NT2/D1 (cell line): ENCODE data around the gene NOP53.
"Not testable (repeated sequence)": the region's sequence is repeated elsewhere in the genome, so short reads cannot be mapped to it uniquely, and the experiment has no call there.

Experiments used
- DNase-seq: peaks from one replicate; pipeline ENCODE4 v3.0.0-alpha.2; 2011; ENCODE audit warnings: low read depth, low spot score
- H3K27me3 ChIP-seq: 2 replicates; pipeline ENCODE4 v1.6.0; 2011; ENCODE audit warnings: mild to moderate bottlenecking; ENCODE audit not compliant: insufficient read length, insufficient read depth
- H3K36me3 ChIP-seq: 2 replicates; pipeline ENCODE4 v1.6.1; 2011; ENCODE audit warnings: mild to moderate bottlenecking, low read length, mixed read lengths; ENCODE audit not compliant: insufficient read depth, insufficient read length
- H3K4me1 ChIP-seq: 2 replicates; pipeline ENCODE4 v1.5.1; 2011; ENCODE audit not compliant: insufficient read depth, insufficient read length
- H3K4me3 ChIP-seq: 2 replicates; pipeline ENCODE4 v1.5.1; 2011; ENCODE audit warnings: low read depth; ENCODE audit not compliant: insufficient read length
- H3K9ac ChIP-seq: 2 replicates; pipeline ENCODE4 v1.6.0; 2011; ENCODE audit warnings: low read depth; ENCODE audit not compliant: insufficient read length
- H3K9me3 ChIP-seq: 2 replicates; pipeline ENCODE4 v1.5.1; 2011; ENCODE audit warnings: mild to moderate bottlenecking, low read length; ENCODE audit not compliant: insufficient read depth
- SUZ12 ChIP-seq: IDR thresholded peaks from 2 replicates; pipeline ENCODE4 v1.6.1; 2011; ENCODE audit not compliant: insufficient read length, insufficient read depth; ENCODE audit errors: extremely low read depth
- YY1 ChIP-seq: IDR thresholded peaks from 2 replicates; pipeline ENCODE4 v1.6.1; 2011; ENCODE audit not compliant: insufficient read length, insufficient read depth
- ZNF274 ChIP-seq: IDR thresholded peaks from 2 replicates; pipeline ENCODE4 v1.6.1; 2011; ENCODE audit warnings: mild to moderate bottlenecking, low read depth, low read length

Gene NOP53

DNA sequence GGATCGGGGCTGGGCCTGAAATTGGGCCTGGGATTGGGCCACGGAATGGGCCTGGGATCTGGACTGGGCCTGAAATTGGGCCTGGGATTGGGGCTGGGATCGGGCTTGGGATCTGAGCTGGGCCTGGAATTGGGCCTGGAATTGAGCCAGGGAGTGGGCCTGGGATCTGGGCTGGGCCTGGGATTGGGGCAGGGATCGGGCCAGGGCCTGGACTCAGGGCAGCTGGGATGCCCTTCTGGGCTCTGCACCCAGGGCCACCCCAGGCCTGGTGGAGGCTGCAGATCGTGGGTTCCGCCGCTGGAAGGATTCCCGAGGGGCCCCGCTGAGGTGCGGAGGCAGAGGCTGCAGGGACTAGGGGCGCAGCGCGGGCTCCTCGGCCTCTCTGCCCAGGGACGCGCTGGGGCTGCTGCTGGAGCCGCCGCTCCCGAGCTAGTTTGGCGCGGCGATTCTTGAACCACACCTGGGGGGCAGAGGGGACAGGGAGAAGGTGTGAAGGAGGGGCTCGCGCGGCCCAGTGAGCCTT, 57.2 kb downstream of the NOP53 start:
- Histone ChIP-seq H3K4me1 (no peaks in the 10 kb centered on the region), H3K27me3 (no peaks in the 10 kb centered on the region), H3K9me3 (no peaks in the 10 kb centered on the region), H3K4me3 (no peak overlapping the region), H3K9ac (no peak overlapping the region), H3K36me3 (no peaks in the 10 kb centered on the region)
- no peak for TF ChIP-seq YY1
- no peak for TF ChIP-seq ZNF274
- no peak for TF ChIP-seq SUZ12
- no peak for DNase-seq

GRCh38 chr19:47803148-47803547, 57.8 kb downstream of the NOP53 start:
- not testable (repeated sequence) for DNase-seq, H3K4me1 ChIP-seq

DNA sequence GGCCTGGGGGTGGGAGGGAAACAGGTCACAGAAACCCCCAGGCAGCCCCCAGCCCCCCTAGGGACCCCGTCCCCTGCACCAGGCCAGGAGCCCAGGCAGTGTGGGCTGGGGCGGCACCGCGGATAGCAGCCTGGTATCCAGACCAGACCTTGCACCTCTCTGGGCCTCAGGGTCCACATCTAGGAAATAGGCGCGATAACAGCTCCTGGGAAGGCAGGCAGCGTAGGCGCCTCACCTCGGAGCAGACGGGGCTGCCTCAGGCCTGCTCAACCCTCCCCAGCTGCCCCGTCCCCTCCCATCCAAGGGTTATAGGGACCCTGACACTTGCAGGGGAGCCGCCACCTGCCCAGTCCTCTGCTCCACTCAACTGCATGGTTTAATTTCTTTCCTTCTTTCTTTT, 58.3 kb downstream of the NOP53 start:
- not testable (repeated sequence) for H3K4me3 ChIP-seq, H3K4me1 ChIP-seq, DNase-seq, H3K9me3 ChIP-seq, H3K27me3 ChIP-seq, H3K36me3 ChIP-seq, H3K9ac ChIP-seq

More at GRCh38 chr19:47803148-47803547, 57.8 kb downstream of the NOP53 start:
- H3K9ac ChIP-seq, H3K36me3 ChIP-seq, H3K9me3 ChIP-seq, H3K27me3 ChIP-seq, H3K4me3 ChIP-seq: not testable (repeated sequence)

- H3K4me1 ChIP-seq, H3K9ac ChIP-seq, H3K4me3 ChIP-seq, H3K9me3 ChIP-seq, H3K27me3 ChIP-seq, DNase-seq, H3K36me3 ChIP-seq: not testable (repeated sequence)
Observed at GRCh38 chr19:47804451-47804850, 59.1 kb downstream of the NOP53 start, which contains the start of gene TPRX1. Gene TPRX1, minus strand, starts transcription at chr19:47804551. Its CDS starts 12 bp downstream, at chr19:47804539.

- H3K4me1 ChIP-seq, result no peaks in the 10 kb centered on the region
- H3K4me3 ChIP-seq, result no peak overlapping the region
- H3K9me3 ChIP-seq, result no peaks in the 10 kb centered on the region
- H3K27me3 ChIP-seq, result no peaks in the 10 kb centered on the region
- no peak for TF ChIP-seq YY1
- TF ChIP-seq ZNF274, result no peak
- TF ChIP-seq SUZ12, result no peak
- H3K36me3 ChIP-seq, result no peaks in the 10 kb centered on the region
- DNase-seq, result no peak
- H3K9ac ChIP-seq, result no peak overlapping the region
Observed at GRCh38 chr19:47805313-47805712, 60.0 kb downstream of the NOP53 start.

DNA sequence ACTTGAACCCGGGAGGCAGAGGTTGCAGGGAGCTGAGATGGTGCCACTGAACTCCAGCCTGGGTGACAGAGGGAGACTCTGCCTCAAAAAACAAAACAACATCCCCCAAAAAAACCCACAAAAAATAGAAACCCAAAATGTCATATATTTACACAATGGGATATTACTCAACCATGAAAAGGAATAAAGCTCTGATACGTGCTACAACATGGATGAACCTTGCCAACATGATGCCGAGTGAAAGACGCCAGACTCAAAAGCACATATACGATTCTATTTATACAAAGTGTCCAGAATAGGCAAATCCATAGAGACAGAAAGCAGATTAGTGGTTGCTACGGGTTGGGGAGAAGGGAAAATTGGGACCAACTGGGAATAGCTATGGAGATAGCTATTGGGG, 61.1 kb downstream of the NOP53 start:
- Histone ChIP-seq H3K4me3 (no peak overlapping the region), H3K27me3 (no peaks in the 10 kb centered on the region), H3K9me3 (no peaks in the 10 kb centered on the region), H3K4me1 (no peaks in the 10 kb centered on the region), H3K36me3 (no peaks in the 10 kb centered on the region), H3K9ac (no peak overlapping the region)
- TF ChIP-seq ZNF274 (no peak), YY1 (no peak), SUZ12 (no peak)
- no peak for DNase-seq
